GM18867 (cell line): ENCODE results near the gene KIF5A.
"Not testable (repeated sequence)": the region's sequence is repeated elsewhere in the genome, so short reads cannot be mapped to it uniquely, and the experiment has no call there.

ENCODE experiments used
- ATAC-seq: cut with Tn5 transposase; IDR thresholded peaks from one replicate; pipeline ENCODE4 v1.9.1; 2021; ENCODE audit warnings: mild to moderate bottlenecking, moderate library complexity; ENCODE audit not compliant: unreplicated experiment

Gene KIF5A

GRCh38 chr12:57617942-57618341, 68.1 kb downstream of the KIF5A start:
- no peak for ATAC-seq

GRCh38 chr12:57618431-57618830, 68.6 kb downstream of the KIF5A start:
- not testable (repeated sequence) for ATAC-seq

- ATAC-seq = no peak
Measured at GRCh38 chr12:57618966-57619433, 69.2 kb downstream of the KIF5A start.

GRCh38 chr12:57619434-57620244, 69.8 kb downstream of the KIF5A start:
- ATAC-seq = no peak

GRCh38 chr12:57620245-57620935, 70.5 kb downstream of the KIF5A start:
- no peak for ATAC-seq

GRCh38 chr12:57620936-57621496, 71.2 kb downstream of the KIF5A start:
- ATAC-seq = no peak

GRCh38 chr12:57621497-57622292, 71.9 kb downstream of the KIF5A start:
- no peak for ATAC-seq

GRCh38 chr12:57622293-57623245, 72.7 kb downstream of the KIF5A start:
- no peak for ATAC-seq

- ATAC-seq = no peak
Measured at GRCh38 chr12:57623385-57623784, 73.5 kb downstream of the KIF5A start.

- ATAC-seq = no peak
Measured at GRCh38 chr12:57623811-57624390, 74.1 kb downstream of the KIF5A start.

- no peak for ATAC-seq
Measured at GRCh38 chr12:57624441-57625220, 74.8 kb downstream of the KIF5A start.

- no peak for ATAC-seq
Measured at GRCh38 chr12:57625261-57626032, 75.6 kb downstream of the KIF5A start.

GRCh38 chr12:57626111-57626920, 76.5 kb downstream of the KIF5A start:
- ATAC-seq = no peak

GRCh38 chr12:57626921-57627445, 77.1 kb downstream of the KIF5A start:
- ATAC-seq = no peak

GRCh38 chr12:57627501-57628279, 77.8 kb downstream of the KIF5A start:
- ATAC-seq = no peak
